ENCODE results near the gene NUP50.
"Not testable (repeated sequence)": the region's sequence is repeated elsewhere in the genome, so short reads cannot be mapped to it uniquely, and the experiment has no call there.

The NUP50 gene

DNA sequence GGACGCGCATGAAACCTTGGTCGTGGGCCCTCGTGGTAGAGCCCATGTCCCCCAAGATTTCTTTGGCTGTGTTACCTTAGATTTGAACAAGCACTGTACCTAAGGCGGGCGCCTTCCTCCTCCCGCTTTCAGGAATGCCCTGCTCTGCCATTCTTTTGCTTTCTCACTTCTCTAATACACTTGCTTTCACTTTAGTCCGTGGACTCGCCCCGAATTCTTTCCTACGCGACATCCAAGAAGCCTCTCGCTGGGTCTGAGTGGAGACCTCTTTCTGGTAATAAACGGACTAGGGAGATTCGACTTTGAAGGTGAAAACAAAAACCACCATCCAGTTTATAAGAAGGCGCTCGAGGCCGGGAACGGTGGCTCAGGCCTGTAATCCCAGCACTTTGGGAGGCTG lies 1.2 kb upstream of the NUP50 start:
- DNase-seq, result no peak

DNA sequence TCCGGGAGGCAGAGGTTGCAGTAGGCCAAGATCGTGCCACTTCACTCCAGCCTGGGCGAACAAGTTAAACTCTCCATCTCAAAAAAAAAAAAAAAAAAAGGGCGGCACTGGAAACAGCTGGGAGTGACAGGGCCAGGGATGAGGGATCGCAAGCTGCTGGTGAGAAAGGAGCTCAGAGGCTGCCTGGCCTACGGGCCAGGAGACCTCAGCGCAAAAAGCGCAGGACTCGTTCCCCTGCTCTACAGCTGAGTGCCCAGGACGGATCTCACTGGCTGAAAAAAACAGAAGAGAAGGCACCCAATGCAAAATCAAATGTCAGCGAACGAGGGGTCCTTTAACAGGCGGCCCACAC lies 650 bp upstream of the NUP50 start:
- no peak for DNase-seq

DNA sequence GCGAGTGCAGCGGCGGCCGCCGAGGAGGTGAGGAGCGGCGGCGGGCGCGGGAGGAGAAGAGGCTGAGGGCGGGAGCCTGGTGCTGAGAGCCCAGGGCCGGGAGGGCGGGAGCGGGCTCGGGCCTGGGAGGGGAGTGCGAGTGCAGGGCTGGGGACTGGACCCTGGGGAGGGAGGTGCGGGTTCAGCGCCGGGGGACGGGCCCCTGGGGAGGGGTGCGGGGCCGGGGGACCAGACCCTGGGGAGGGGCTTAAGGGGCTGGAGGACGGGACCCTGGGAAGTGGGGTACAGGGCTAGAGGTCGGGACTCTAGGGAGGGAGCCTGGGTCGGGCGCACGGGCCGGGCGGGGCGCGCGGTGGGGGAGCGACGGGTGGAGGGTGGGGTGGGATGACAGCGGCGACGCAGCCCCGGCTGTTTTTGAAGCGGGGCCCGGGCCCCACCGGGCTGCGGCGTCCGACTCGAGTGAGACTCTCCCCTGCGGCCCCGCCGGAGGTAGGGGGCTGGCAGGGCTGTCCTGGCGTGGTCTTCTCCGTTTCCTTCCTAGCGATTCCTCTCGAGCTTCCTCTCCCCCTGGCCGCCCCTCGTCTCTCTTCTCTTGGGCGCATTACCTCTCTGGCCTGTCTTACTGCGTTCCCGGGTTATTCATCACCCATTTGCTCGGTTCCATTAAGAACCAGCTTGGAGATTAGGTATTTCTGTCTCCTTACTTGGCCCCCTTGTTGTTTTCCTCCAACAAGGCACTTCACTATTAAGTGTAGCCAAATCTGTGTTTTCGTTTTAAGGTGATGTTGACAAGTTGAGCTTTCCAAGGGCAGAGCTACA lies 754 bp downstream of the NUP50 start:
- no peak for DNase-seq

DNA sequence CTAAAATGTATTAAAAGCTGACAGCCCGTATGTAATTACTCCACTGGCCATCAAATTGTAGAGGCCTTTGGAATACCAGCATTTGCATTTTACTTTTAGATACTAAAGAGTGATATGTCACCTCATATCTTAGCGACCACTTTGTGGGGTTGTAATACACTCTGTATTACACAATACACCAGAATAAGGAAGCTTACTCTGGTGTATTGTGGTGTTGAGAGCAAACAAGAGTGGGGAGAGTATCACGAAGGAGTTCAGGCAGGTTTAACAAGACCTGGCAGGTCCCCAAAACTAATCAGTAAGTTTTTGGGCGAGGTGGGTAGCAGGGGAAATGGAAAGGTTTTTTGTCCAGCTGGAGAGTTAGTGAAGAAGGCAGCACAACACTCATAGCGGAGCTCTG lies 3.2 kb downstream of the NUP50 start:
- DNase-seq, result no peak

DNA sequence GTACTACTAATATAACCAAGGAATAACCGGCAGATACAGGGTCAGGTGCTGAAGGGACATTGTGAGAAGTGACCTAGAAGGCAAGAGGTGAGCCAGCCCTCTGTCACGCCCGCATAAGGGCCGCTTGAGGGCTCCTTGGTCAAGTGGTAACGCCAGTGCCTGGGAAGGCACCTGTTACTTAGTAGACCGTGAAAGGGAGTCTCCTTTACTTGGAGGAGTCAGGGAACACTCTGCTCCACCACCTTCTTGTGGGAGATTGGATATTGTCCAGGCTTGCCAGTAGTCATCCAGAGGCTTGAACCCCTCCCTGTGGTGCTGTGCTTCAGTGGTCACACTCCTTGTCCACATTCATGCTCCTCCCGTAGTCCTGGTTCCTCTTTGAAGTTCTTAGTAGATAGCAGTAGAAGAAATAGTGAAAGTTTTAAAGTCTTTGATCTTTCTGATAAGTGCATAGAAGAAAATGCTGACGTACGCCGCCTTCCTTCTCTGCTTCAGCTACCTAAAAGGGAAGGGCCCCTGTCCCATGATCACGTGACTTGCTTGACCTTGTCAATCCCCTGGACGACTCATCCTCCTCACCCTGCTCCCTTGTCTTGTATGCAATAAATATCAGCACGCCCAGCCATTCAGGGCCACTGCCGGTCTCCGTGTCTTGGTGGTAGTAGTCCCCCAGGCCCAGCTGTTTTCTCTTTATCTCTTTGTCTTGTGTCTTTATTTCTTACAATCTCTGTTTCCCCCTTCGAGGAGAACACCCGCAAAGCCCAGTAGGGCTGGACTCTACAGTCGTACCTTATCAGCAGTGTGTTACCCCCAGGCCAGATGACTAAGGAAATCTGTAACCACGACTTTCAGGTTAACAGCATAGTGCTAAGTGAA lies 6.1 kb downstream of the NUP50 start:
- no peak for DNase-seq

DNA sequence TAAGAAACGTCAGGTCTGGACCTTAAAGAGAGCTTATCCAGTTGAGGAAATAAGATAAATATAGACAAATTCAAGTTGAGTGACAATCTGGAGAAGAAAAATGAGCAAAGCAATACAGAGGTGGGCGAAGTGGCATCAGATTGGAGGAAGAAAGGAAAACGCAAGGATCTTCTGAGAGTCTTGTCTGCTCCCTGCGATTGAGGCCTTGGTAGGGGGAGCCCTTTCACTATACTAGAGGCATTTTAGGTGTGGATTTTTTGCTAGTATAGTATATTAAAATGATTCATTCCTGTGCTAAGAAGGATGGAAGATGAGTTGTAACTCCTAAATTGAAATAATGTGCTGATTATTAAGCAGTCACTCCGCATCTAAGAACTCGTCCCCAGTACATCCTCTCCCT lies 8.1 kb downstream of the NUP50 start:
- no peak for DNase-seq

DNA sequence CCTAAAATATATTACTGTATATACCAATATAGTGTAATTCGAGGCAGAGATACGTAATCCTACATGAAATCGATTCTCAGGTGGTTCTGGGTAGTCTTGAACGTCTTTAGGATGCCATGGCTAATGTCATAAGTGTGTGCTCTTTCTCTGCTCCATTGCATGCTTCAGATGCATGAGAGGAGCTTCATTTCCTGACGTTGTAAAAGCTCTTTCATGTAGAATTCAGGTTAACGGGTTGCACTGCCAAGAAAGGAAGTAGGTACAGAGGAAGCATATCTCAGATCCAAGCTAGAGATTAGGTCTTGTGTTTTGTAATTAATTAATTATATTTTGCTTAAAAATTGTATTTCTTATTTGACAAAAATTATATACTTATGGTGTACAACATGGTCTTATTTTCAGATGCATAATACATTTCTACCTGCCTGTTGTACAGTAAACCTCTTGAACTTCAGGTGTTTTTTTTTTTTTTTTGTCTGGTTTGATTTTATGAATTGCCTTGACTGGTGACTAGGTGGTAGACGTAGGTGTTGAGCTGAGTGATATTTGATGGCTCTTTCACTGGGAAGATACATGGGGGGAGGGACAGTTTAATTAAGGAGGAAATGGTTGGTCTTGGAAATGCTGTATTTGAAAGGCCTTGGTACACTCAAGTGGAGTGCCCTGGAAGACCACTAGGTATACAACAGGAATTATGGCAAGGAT lies 9.3 kb downstream of the NUP50 start:
- no peak for DNase-seq

DNA sequence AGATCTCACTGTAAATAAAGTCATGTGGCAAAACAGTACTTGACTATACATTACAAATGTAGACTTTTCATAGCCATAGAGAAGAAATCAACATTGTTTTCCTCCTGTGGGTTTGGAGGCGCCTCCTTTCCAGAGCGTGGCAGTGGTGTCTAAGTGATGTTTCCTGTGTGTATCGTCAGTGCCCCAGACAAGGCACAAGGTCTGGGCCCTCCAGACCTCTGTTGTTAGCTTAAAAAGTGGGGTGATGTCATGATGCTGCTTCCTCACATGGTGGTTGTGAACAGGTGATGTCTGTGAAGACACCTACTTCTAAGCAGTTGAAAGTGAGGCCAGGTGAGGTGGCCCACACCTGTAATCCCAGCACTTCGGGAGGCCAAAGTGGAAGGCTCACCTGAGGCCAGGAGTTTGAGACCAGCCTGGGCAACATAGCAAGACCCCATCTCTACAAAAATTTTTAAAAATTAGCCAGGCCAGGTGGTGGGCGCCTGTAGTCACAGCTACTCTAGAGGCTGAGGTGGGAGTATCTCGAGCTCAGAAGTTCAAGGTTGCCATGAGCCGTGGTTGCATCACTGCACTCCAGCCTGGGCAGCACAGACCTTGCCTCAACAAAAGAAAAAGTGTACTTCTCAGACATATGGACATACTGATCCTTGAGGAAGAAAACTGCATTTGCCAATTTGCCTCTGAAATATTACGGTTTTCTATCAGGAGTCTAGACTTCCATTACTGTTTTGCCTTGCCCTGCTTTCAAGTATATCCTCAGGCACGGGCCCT lies 15.7 kb downstream of the NUP50 start:
- no peak for DNase-seq

DNA sequence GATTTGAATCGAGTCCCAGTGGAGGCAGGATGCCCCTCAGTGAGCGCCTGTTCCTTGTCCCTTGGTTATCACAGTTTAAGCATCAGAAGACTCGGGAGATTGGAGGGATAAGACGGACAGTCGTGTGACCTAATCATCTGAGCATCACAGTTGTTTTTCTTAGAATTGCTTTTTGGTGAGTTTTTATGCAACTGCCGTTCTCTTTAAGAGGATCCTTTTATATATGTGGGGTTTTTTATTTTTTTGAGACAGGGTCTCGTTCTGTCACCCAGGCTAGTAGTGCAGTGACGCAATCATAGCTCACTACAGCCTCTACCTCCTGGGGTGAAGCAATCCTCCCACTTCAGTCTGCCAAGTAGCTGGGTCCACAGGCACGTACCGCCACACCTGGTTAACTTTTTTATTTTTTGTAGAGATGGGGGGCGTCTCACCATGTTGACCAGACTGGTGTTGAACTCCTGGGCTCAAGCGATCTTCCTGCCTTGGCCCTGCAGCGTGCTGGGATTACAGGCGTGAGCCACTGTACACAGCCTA lies 16.5 kb downstream of the NUP50 start:
- no peak for DNase-seq

DNA sequence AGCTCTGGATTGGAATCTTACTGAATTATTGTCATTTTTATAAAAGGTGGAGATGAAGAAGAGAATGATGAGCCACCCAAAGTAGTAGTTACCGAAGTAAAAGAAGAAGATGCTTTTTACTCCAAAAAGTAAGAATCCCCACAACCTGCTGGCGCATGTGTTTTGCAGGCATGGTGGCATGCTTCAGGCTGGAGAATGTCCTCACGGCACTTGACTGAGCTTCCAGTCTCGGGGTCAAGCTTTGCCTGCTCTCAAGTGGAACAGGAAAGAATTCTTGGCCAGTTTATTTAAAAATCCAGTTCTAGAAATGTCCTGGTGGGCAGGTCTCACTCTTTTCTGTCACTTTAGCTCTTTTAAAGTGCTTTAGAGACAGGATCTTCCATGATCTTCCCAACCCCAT lies 17.5 kb downstream of the NUP50 start:
- no peak for DNase-seq

DNA sequence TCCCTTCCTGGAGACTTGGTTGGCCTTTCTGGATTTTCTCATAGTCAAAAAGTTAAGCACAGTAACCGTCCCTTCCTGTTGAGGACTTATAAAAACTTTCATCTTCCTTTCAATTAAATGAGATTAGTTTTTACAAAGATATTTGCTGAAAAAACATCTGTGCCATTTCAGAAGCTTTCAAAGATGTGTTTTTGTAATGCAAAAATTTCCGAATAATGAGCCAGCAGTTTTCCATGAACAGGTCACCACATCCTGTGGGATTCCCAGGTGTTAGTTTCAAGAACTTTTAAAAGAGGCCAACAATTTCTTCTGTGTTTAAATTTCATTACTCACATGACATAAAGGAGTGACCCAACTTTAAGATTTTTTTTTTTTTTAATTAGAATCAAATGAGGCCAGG lies 18.0 kb downstream of the NUP50 start:
- DNase-seq, result no peak

DNA sequence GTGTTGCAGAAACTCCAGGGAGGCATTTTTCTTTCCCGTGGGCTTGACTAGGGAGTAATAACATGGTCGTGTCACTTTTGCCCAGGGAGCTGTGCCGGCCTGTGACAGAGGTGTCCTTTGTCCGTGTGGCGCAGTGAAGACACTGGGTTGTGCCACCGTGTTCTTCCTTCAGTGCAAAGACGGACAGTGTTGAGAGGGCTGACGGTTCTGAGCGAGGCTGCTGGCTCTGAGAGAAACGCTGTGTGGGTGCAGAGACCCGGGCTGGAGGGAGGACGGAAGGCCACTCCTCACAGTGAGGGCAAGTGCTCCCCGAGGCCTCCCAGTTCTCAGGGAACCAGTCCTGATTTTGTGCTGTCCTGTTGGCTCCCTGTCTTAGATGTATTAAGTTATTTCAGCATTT lies 20.2 kb downstream of the NUP50 start:
- no peak for DNase-seq

DNA sequence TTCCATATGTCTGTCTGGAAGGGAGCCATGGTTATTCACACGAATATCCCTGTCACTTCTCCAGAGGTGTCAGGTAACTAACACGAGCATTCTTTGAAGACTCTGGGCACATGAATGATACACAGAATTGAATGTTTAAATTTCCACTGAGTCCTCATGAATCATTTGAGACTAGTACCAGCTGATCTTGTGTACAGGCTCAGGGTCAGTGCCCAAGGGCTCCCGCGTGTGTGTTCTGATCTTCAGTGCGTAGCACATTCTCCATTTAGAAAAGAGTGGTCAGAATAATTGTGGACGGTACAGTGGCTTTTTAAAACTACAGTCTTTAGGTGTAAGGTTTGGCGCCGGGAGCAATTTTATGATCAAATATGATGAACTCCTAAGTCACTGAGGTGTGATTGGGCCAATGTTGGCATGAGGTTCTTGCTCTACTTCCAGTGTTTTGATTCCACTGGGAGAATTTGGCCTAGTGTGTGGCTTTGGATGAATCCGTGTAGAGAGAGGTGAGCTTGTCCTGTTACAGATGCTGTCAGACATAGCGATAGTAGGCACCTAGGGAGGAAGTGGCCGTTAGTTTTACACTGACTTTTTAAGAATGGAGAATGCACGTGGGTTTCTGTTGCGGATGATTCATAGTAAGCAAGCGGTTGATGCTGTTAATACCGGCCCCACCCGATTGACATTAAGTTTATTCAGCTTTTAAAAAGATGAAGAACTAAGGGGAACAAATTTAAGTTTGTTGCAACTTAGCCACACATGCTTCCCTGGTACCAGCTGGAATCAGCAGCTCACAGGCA lies 22.2 kb downstream of the NUP50 start:
- no peak for DNase-seq

DNA sequence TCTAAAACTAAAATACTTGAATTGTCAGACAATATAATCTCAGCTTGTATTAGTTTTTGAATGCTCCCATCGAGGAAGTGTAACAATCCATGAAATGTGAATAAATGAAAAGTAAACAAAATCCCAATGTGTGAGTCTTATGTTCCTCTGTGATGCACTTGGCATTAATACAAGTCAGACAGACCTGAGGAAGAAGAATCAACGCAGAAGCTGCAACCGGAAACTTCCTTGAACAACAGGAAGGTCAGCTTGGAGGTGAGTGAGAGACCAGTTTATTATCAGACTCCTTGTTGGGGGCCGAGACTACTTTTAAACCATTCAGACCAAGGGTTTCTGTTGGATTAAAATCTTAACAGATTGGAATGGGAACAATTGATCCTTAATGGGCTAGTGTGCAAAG lies 24.2 kb downstream of the NUP50 start:
- no peak for DNase-seq

DNA sequence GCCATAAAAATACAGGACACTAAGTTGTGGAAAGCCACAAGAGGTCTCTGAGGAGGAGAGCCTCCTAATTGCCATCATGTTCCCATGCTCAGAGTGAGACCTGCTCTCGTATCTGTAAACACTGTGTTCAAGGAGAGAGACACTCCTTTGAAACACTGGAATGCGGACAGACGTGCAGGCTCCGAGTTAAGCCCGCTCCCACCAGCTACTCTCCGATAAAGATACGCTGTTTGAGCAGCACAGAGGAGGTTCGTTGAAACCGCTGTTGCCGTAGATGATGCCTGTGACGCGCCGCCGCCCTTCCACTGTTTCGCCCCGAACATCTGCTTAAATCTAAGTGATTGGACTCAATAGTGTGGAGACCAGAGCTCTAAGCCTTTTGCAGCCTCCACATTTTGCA lies 25.1 kb downstream of the NUP50 start:
- DNase-seq, result no peak

DNA sequence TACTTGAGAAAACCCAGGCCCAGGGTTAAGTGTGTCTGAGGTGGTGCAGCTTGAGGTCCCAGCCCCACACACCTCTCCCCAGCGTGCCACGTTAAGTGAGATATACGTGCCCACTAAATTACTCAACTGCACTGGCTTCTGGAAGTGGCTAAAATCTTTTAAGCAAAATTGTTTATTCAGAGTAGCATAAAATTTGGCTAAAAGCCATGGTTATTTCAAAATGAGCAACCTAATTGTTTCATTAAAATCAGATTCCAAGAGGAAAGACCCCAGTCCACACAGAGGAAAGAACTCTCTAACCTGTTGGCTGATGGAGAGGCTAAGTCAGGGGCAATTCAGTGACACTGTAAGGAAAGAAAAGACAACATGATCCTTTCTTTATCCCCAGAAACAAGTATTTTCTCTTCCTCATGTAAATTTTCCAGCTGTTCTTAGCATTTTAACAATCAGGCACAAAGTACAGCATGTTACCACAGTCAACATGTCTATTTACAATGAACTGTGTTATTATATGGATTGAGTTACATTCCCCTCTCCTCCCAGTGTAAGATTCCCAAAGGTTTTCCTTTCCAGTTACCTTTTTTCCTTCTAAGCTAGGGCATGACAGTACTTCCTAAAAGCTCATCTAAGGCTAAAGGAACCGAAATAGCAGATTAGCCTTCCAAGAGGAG lies 26.6 kb downstream of the NUP50 start:
- DNase-seq, result no peak

DNA sequence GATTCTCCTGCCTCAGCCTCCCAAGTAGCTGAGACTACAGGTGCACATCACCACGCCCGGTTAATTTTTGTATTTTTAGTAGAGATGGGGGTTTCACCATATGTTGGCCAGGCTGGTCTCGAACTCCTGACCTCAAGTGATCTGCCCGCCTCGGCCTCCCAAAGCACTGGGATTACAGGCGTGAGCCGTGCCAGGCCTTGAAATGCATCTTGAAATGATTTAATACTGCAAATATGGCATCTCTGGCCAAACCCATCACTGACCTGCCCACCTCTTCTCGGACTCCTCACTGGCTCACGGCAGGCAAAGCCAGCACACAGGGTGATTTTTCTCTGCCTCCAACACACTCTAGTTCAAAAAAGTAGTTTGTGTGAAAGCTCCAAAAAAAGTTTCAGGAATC lies 28.0 kb downstream of the NUP50 start:
- not testable (repeated sequence) for DNase-seq

DNA sequence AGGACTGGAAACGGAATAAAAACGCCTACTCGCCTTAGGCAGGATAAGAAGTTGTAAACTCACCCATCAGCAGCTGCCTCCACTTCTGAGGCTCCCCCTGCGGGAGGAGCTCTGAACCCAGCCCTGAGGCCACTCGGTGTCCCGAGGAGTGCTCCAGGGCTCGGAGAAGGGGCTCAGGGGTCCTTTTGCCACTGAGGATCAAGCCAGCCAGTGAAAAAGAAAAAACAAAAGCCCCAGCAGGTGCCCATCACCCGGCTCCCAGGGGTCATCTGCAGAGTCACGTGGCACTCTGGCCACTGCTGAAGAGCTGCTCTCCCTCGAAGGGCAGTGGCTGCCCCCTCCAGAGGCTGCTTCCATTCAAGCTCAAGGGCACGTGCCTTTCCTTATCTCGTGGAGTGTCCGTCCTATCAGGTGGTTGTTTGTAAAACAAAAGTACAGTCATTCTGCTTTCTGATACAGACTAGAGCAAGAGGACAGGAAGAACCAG lies 29.0 kb downstream of the NUP50 start:
- DNase-seq, result no peak

DNA sequence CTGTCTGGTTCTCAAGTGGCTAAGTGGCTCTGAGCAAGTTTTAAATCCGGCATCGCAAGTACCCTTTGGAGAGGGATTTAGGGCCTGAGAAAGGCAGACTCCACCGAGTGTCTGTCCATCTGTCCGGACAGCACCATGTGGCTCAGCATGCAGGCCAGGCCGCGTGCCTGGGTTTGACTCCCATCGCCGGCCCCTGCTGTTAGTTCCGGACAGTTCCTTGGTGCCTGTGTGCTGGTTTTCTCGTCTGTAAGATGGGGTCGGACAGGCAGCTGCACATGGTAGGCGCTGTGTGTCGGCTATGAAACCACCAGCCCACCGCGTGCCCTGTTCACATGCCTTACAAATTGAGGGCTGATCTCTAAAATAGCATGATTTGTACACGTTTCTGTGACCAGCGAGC lies 31.0 kb downstream of the NUP50 start:
- DNase-seq, result no peak

DNA sequence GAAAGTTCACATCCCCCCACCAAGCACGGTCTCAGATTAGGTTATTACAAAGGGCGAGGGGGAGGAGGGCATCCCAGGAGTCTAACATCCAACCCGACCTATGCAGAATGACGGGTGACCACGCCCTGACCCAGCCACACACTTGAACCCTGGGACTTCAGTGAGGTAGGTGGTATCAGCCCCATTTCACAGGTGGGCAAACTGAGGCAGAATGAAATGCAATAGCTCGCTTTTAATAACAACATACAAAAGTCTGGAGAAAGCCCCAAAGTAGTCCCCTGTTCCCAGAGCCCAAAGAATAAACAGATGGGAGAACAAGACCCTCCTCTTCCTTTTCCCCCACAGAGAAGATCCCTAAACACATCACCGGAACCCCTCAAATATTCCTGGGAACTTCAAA lies 31.9 kb downstream of the NUP50 start:
- DNase-seq, result no peak

DNA sequence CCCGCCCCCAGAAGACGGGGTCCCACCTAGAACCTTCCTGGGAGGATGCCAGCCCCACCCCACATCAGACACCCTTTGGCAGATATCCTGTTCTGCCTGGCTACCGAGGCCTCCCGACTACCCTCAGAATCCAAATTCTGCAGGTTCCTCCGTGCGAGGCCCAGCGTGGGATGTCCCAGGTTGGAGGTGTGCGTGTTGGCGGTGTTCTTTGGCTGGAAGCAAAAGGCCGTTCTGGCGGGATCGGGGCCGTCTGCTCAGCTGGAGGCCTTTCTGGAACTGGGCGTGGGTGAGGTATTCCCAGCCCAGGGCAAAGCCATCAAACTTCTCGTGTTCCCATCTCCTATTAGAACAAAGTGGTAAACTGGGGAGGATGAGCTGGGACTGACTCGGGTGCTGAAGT lies 32.6 kb downstream of the NUP50 start:
- DNase-seq, result no peak

Data from NCI-H2029 (cell line).